COLO668 (cell line): ENCODE data around the gene EML6.
"Not testable (repeated sequence)": the region's sequence is repeated elsewhere in the genome, so short reads cannot be mapped to it uniquely, and the experiment has no call there.

ENCODE experiments used
- DNase-seq: peaks from one replicate; lab custom pipeline; 2025; ENCODE audit not compliant: unreplicated experiment; lab: John Stamatoyannopoulos, UW

The EML6 gene

DNA sequence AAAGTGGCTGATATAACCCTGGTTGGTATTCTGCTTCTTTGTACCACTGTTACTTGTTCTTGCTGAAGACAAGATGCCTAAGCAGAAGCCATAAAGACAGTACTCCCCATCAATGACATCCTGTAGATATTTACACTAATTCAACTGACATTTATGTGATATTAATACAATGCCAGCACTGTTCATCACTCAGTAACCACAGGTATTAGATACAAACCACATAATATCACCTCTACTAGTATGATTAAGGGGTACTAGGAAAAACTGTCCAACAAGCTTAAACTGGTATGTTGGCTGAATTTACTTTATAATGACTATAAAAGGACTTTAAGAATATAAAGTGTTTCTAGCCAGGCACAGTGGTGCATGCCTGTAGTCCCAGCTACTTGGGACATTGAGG, 261.0 kb downstream of the EML6 start:
- DNase-seq, result no peak

DNA sequence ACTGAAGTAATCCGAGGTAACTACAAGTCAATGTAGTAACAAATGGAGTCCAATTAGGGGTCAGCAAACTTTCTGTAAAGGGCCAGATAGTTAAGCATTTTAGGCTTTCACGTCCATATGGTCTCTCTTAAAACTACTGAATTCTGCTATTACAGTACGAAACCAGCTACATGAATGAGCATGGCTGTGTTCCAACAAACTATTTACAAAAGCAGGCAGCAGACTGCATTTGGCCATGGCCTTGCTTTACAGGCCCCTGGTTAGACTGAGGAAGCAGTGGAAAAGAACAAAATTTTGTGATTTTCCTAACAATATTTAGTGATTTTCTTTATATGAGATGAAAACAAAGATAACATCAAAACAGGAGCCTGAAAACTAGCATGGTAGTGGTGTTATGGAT, 262.8 kb downstream of the EML6 start:
- no peak for DNase-seq

DNA sequence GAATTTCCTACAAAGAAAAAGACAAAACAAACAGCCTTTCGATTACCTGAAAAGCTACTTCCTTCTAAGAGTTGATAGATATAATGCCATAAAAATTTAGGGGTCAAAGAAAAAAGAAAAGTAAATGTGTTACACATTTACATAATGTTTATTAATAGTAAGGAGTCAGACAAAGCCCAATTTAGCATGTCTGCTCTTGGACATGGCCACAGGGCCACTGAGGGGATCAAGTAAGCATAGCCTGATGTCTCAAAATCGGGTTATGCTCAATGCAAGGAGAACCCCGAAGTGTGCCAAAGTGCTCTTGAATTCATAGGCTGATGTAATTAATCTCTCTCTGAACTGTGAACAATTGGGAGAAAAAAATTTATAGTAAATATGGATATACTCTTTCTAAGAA, 265.1 kb downstream of the EML6 start:
- no peak for DNase-seq

DNA sequence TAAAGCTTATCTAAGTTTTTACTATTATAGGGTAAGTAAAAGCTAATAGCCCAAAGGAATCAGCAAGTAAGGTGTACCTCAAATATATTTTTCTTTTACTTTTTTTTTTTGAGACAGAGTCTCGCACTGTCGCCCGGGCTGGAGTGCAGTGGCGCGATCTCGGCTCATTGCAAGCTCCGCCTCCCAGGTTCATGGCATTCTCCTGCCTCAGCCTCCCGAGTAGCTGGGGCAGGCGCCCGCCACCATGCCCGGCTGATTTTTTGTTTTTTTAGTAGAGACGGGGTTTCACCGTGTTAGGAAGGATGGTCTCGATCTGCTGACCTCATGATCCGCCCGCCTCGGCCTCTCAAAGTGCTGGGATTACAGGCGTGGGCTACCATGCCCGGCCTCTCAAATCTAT, 267.2 kb downstream of the EML6 start:
- DNase-seq, result not testable (repeated sequence)

DNA sequence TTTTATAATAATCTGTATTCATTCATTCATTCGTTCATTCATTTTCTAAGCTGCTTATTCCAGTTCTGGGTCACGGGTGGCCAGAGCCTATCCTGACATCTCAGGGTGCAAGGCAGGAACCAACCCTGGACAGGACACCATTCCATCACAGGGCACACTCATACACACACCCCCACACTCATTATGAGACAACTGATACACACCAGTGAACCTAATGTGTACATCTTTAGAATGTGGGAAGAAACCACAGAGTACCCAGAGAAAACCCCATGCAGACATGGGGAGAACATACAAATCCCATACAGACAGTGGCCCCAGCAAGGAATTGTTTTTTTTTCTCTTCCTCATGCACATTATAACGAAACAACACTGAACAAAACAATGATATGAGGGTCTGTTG, 272.1 kb downstream of the EML6 start:
- DNase-seq, result no peak

DNA sequence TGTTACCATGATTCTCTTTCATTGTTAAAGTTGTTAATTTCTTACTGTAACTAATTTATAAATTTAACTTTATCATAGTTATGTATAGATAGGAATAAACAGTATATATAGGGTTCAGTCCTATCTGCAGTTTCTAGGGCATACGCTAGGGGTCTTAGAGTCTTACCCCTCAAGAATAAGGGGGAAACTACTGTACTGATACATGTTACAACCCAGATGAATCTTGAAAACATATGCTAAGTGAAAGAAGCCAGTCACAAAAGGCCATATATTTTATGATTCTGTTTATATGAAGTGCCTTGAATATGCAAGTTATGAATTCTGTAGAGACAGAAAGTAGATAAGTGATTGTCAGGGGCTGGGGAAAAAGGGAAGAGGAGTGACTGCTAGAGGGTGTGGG, 274.4 kb downstream of the EML6 start:
- no peak for DNase-seq

DNA sequence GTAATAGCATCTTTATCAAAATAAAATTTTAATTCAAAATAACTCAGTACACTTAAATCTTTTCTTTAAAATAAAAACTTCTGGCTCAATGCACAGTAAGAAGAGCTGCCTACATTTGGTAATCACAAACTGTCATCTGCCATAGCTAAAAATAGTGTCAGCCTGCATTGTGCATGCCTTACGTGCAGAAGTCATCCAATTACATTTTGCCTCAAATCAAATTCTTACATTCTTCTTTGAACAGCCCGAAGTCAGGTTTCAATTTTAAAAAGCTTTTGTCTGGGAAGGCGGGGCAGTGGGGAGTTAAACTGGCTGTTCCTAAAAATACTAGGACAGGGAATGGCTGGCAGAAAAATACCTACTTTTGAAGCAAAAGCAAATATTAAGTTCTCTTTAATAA, 275.7 kb downstream of the EML6 start:
- no peak for DNase-seq

DNA sequence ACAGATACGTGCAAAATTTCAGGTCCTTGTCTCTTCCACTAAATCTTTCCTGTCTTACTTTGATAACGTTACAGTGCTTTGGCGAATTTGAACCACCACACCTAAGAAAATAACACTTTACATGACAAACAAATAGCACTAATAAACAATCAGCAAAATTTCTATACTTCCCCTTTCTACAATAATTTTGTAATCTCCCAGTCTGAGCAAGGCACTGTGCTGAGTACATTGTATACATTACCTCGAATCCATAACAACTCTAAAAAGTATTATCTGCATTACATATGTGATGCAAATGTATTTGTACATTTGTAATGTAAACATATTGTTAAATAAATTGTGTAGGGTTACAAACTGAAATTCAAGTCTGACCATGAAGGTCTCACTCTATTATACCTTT, 276.9 kb downstream of the EML6 start:
- no peak for DNase-seq

DNA sequence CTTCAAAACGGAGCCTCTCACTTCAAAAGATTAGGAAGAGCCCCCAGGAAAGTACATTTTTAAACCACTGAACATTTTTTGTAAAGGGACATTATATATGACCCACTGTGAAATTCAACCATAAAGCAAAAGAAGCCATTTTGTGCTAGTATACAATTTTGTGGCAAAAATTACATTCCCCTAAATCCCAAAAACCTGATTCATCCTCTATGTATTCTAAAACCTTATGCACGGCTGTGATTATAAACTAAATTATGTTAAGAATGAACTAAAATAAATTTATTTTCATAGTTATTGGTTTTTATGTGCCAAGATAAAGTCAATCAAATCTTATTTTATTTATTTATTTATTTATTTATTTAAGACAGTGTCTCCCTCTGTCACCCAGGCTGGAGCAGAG, 278.3 kb downstream of the EML6 start:
- no peak for DNase-seq

DNA sequence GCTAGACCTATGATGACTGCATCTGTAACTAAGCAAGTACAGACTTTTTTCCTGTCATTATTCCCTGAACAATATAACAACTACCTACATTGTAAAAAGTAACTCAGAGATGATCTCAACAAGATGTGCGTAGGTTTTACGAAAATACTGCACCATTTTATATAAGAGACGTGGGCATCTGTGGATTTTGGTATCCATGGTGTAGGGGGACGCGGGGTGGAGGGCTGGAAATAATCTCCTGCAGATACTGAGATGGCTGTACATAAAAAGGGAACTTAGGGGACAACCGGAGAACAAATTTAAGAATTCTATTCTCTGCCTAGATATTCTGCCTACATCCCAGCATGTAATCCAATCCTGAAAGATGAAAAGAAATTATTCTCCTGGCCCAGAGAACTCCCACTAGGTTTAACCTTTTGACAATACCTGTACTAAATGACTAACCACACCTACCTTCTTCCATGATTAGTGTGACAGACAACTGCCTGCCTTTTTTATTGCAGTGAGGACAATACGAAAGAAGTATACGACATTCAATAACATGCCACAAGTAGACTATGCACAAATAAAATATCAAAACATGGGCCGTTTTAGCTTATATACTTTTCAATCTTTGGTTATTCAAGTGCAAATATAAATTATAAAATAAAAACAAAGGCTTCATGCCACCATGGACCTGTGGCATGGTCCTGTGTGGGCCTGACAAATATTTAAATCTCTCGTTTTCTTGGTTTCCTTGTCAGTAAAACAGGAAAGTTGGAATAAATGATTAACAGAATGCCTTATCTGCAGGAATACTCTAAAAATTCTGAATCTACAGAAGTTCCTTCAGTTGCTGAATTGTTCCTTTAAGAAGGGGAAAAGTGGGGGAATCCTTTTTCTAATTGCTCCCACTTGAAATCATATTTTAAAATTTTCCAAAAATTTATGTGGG, 280.5 kb downstream of the EML6 start:
- DNase-seq, result no peak

DNA sequence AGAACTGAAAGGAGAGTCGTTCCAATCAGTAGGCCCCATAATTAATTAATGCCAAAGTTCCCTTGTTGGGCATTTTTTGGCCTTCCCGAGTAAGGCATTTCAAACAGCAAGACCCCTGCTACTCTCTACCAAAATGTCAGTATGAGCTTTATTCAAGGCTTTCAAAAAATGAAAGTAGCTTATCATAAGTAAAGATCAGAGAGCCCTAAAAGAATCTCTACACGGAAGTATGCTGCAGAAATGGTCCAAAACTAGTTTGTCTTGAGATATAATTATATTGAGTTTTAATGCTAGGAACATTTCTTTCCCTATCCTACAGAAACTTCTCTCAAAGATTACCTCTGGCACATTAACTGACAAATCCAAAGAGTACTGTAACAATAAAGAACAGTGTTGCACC, 282.8 kb downstream of the EML6 start:
- DNase-seq, result no peak

DNA sequence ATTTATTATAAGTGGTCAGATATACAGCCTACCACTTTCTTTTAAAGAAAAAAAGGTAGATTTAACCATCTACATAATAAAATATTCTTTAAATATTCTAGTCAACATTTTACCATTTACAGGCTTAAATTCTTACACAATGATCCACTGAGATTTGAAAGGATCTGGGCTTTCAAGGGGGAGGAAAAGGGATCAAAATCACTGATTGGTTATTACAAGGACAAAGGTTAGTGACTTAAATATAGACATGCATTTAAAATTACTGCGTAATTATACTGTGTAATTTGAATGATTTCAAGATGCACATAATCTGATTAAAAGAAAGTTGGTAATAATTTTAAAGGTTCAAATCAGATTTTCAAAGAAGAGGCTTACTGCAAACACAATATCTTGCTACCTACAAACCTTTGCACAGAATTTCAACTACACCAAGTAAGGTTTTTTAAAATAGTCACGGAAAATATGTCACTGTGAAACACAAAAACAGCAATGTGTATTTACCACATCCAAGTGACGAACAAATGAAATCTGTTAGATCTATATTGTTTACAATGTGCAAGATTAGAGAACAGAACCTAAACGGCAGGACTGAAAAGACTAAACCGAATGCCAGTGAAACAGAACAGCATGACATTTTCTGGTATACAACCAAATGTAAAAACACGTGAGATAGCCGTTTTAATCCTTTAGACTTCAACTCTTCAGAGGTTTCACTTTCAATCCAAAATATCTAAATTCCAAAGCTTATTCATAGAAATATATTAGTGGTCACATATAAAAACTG, 286.0 kb downstream of the EML6 start:
- DNase-seq, result no peak

DNA sequence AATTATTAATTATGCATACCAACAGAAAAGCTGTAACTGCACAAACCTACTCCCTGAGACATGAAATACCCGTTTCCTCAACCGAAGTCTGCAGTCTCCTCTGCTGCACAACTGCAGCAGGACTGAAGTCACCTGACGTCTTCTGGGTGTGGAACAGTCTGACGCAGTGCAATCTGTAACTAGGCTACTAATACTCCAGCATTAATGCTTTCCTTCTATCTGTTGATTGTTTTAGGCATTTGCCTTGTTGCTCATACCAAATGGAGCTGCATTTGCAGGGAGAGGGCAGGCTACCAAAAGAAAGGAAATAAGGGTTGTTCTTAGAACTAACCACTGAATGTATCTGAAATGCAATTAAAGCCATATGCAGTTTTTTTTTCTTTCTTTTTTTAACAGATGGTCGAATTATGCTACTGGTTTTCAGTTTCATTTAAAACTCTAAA, 286.7 kb downstream of the EML6 start:
- no peak for DNase-seq

DNA sequence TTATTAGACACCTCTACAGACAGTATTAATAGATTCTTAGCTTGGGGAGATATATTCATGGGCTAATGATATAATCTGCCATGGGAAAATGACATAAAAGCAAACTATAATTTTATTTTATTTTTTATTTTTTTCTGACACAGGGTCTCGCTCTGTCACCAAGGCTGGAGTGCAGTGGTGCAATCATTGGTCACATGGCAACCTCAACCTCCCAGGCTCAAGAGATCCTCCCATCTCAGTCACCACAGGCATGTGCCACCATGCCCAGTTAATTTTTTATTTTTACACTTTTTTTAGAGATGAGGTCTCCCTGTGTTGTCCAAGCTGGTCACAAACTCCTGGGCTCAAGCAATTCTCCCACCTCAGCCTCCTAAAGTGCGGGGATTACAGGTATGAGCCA, 287.5 kb downstream of the EML6 start:
- DNase-seq, result no peak

DNA sequence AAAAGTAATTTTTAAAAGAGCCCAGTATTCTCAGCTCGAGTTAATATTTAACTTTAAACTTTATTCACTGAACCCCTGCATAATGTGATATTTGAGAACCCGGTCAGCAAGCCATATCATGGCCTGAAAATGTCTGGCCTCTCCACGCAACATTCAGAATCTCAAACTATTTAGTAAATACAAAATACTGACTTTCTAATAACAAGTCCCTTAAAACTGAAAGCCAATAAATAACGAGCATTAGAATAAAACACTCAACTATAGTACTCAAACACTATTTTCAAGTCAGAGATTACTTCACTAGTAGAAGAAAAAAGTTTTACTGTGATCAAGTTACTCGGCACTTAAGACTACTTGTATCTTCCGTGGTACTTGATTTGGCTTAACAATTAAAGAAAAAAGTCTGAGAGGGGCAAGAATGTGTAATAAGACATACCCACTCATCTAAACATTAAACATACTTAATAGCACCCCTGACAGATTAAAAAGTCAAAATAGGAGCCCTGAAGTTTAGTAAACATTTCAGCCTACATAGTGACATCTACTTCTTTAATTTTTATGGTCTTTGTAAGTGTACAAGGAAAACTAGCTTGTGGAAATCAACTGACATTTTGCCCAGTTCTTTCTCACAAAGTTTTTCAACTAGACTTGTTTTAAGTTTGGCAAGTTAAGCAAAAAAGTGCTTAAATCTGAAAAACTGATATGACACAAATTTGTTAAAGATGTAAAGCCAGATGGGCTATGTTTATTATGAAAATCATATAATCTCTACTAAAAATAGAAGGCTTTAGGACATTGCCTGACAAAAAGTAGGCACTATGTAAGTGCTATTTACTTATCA, 288.6 kb downstream of the EML6 start:
- DNase-seq, result no peak

DNA sequence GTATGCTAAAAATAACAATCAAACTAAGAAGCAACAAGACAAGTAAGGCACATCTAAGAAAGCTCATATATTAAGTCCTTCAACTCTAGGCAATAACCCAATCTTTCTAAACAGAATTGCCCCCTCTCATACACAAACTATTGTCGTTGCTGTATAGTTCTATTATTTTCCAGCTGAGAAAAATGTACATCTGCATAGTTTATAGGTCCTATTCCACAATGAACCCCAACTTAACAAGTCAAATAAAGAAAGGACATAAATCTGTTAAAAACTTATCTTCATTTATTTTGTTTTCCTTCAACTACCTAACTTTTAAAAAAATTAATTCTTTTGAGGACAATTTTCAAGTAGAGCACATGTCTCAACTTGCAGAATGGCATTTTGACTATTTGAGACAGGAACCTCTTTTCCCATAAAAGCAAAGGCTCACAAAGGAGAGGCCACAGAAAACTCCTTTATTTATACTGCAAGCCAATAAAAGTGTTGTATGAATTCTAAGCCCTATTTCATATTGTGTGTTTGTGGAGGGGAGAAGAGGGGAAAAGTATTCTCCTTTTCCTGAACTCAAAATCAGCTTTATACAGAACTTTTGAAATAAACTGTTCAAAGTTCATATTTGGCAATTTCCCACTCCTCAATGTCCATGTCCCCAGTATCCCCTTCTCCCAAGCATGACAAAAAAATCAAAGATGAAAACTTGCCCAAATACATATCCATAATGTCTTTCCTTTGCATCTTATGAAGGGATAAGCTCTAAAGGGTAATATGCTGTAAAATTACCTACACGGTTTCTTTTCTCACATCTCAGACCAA, 289.4 kb downstream of the EML6 start:
- no peak for DNase-seq

DNA sequence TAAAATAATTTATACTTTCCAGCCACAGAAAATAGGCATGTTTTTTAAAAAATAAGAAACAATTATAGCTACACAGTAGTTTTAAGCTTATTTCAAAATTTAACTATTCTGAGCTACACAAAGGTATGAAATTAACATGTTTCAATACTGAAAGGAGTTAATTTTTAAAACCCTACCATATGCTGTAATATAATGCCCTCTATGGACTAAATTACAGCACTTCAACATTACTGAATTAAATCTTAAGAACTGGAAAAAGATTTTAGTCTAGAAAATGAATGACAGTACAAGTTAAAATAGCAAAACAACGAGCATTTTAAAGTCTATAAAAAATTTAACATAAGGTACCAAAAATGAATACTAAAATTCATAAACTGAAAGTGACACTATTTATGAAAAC, 290.5 kb downstream of the EML6 start:
- DNase-seq, result no peak

DNA sequence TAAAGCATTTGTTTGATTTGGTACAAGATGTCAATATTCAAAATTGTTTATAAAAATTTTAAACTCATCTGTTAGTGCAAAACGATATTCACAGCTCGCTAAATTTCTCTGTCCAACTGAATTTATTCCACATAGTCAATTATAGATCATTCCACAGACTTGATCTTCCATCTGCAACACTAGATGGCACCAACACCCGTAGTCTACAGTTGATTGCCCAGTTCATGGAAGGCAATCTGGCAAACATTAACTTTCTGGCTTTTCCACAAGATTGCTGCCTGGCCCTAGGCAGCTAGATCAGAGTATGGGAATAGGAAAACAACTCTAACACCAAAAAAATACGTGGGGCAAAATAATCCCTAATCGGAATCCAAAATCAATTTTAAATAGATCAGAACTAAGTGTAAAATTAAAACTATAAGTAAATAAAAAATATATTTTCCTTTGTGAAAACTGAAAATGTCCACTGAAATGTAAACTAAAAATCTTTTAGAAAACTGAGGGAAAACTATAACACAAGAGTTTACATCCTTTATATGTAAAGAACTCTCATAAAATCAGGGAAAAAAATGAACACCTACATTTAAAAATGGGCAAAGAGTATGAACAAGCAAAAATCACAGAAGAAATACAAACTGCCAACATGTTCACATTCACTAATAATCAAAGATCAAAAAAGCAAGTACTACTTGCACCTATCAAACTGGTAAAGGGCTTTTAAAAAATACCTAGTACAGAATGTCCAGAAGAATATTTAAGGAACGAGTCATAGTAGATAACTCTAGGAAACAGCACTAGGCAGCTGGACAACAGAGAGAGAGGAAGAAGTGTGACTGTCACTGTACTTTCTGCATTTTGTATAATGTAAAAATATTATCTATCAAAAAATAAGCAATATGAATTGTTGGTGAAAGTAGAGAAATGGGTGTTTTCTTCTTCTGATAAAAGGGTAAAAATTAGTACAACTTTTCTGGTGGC, 291.8 kb downstream of the EML6 start:
- peak; percentile 53 for DNase-seq

DNA sequence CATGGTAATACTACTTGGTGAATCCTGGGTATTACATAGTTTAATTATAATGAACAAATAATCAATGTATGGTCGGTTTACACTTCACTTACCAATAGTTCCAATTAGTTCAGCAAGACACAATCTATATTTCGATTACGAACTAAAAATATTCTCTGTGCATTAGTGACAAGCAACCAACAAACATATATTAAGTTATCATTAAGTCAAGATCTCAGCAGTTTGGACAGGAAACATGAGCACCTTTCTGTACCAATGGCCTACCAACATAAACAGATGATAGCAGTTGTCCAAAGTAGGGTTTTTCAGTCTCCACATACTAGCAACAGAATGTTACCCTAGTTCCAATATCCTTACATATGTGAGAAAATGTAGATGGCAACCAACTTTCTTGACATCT, 294.0 kb downstream of the EML6 start:
- DNase-seq, result no peak
